GM21528 (cell line): Measurements from ENCODE around the gene GNG5.
"Not testable (repeated sequence)": the region's sequence is repeated elsewhere in the genome, so short reads cannot be mapped to it uniquely, and the experiment has no call there.

ENCODE experiments used
- ATAC-seq: cut with Tn5 transposase; IDR thresholded peaks from one replicate; pipeline ENCODE4 v1.9.1; 2021; ENCODE audit warnings: mild to moderate bottlenecking, moderate library complexity; ENCODE audit not compliant: unreplicated experiment, low FRiP score

Gene GNG5

GRCh38 chr1:84492726-84493125, 13.7 kb downstream of the GNG5 start:
- ATAC-seq, result no peak

GRCh38 chr1:84489766-84490165, 16.6 kb downstream of the GNG5 start:
- ATAC-seq, result no peak

GRCh38 chr1:84488107-84488506, 18.3 kb downstream of the GNG5 start:
- no peak for ATAC-seq

- ATAC-seq, result no peak
Measured at GRCh38 chr1:84481317-84481716, 25.1 kb downstream of the GNG5 start.

DNA sequence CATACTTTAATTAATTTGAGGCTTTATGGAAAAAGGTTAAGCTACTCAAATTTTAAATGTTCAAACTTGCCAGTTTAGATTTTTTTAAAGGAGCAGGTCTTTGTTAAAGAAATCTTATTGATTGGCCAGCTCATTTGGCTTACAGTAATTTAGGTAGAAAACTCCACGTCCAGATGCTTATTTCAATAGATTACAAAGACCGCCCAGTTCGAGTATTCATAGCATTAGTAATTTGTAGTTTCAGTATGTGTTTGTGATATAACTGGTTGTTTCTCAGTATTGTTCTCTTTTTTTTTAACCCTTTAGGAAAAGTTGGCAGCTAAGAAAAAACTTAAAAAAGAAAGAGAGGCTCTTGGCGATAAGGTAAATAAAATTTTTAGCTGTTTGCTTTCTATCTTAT, 25.7 kb downstream of the GNG5 start:
- no peak for ATAC-seq

DNA sequence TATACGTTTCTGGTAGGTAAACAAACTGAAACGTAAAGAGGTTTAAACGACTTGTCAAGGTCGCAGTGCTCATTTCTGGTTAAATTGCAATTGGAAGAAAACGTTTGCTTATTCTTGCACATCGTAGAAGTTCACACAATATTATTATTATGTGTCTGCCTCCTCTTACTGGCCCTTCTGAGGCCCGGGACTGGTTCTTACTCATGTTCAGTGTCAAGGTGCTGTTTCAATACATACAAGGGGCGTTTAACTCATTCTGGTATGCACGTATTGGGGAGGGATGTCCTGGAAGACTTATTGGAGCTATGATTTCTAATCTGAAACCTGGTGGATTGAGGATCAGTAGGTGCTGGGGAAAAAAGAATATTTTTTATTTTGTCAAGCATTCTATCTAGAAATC, 26.4 kb downstream of the GNG5 start:
- peak; percentile 26 for ATAC-seq

DNA sequence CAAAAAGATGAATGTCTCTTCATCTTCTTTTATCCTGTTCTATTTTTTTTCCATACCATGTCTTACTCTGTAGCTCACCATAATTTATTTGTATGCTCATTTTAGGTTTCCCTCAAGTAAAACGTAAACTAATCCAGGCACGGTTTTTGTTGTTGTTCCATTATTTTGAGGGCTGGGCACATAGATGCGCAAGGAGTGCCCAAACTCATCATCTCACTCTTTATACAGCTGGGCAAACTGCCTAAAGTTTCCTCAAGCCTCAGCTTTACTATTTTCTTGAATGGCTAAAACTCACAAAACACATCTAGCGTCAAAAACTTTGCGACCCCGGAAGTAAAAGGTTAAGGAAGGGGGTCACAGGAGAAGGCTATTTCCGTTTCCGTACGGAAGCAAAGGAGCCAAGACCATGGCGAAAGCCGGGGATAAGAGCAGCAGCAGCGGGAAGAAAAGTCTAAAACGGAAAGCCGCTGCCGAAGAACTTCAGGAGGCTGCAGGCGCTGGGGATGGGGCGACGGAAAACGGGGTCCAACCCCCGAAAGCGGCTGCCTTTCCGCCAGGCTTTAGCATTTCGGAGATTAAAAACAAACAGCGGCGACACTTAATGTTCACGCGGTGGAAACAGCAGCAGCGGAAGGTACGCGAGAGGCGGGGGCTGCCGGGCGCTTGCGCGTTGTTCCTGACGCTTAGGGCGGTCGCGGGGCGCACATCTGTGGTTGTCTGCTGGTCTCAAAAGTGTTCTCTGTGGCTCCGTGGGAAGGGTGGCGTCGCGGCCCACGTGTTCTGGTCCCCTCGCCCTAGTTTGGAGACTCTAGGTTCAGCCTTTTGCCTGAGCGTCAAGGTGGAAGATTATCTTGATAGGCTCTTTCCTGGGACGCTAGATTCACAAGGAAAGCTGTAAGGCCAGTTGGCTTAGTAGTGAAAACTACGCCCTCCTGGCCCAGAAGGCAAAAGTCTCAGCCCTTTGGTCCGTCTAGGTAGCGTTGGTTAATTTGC, 27.2 kb downstream of the GNG5 start, which contains the start of gene RPF1:
Gene RPF1, plus strand, starts transcription at position 391 of the 993 bp plus-strand sequence. Its CDS starts 16 bp downstream, at position 407.
- peak; percentile 98 for ATAC-seq

DNA sequence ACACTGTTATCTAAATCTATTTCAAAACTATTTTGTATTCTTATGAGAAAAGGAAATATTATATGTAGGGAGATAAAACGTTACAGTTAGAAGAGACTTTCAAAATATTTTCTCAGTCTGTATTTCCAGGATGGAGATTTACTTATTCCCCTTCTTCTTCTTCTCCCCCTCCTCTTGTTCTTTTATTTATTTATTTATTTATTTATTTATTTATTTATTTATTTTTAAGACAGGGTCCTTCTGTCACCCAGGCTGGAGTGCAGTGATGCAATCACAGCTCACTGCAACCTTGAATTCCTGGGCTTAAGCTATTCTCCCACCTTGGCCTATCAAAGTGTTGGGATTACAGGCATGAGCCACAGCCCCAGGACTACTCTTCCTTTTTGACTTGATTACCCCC, 30.2 kb downstream of the GNG5 start:
- no peak for ATAC-seq

DNA sequence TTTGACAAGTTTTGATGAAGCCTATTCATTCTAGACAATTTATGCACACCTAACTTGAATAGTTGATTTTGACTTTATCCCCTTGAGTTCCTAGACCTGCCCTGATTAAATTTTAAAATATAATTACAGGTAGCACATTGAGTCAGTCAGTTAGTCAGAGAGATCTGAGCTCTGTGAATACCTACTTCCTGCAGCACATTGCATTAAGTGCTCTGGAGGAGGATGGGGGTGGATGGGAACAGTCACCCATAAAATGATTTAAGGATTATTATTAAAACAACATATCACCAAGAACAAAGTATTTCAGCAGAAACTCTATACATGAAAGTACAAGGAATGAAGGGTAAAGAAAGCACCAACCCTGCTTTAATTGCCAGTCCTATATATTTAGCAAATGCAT, 39.1 kb downstream of the GNG5 start:
- no peak for ATAC-seq

GRCh38 chr1:84462118-84462517, 44.3 kb downstream of the GNG5 start:
- ATAC-seq, result no peak

- no peak for ATAC-seq
Measured at GRCh38 chr1:84452436-84452835, 53.9 kb downstream of the GNG5 start.

DNA sequence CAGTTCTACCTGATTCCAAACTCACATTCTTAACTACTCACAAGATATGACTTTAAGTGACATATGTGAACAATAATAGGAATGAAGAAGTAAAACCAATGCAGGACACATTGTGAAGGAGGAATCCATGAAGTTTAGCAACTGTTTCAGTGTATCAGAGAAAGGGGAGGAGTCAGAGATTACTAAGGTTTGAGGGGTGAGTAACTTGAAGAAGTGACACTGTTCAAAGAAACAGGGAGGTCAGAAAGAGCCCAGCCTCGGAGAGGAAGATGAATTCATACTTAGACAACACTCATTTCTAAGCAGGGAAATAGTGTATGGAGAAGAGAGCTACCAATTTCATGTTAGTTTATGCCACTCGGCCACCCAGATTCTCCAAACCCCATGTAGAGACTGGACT, 55.5 kb downstream of the GNG5 start:
- ATAC-seq, result no peak

- ATAC-seq, result not testable (repeated sequence)
Measured at GRCh38 chr1:84448704-84449103, 57.7 kb downstream of the GNG5 start.
